Type B pancreatic cell (in vitro differentiated cells): ENCODE measurements around the gene ETV6. TPM values are rescaled to one million over a fixed set of nuclear protein-coding genes. Genes with fewer than 3 reads are reported as not detected.

Source experiments
- DNase-seq: peaks from one replicate; pipeline ENCODE4 v3.0.0; 2021; ENCODE audit warnings: mixed read lengths; ENCODE audit not compliant: unreplicated experiment; ENCODE audit errors: extremely low spot score
- H3K27ac Mint-ChIP-seq: 2 replicates; pipeline ENCODE4 v1.8.0; 2021; ENCODE audit warnings: mild to moderate bottlenecking, mixed read lengths
- H3K27me3 Mint-ChIP-seq: 2 replicates; pipeline ENCODE4 v1.8.0; 2021; ENCODE audit warnings: mixed read lengths
- H3K36me3 Mint-ChIP-seq: 2 replicates; pipeline ENCODE4 v1.8.0; 2021; ENCODE audit warnings: mixed read lengths
- H3K4me1 Mint-ChIP-seq: one replicate; pipeline ENCODE4 v1.8.0; 2021; ENCODE audit warnings: mixed read lengths; ENCODE audit not compliant: unreplicated experiment
- H3K4me3 Mint-ChIP-seq: 2 replicates; pipeline ENCODE4 v1.8.0; 2021; ENCODE audit warnings: mild to moderate bottlenecking, mixed read lengths
- H3K9me3 Mint-ChIP-seq: 2 replicates; pipeline ENCODE4 v1.8.0; 2021; ENCODE audit warnings: mixed read lengths
- total RNA-seq: library from RNA; stranded (reverse); gene quantifications from 2 replicates; pipeline ENCODE4 v1.2.1, GENCODE V29; 2021; ENCODE audit warnings: low replicate concordance
- TF ChIP-seq, protein P1 (sequence below): fragments of 200-600 bp; sonication (generic); conservative IDR thresholded peaks from 2 replicates; pipeline ENCODE4 v1.5.0; 2021; ENCODE audit warnings: antibody characterized with exemption, mild to moderate bottlenecking

Gene ETV6
- total RNA-seq, 1 donor from 2014 or later = 26.5 TPM

- DNase-seq = no peak
- Mint-ChIP-seq H3K36me3 (peaks cover 35% of the 10 kb centered on the region), H3K4me3 (no peak overlapping the region), H3K4me1 (peaks cover 10% of the 10 kb centered on the region), H3K27ac (peak overlapping the region; percentile 95), H3K9me3 (peaks cover 9% of the 10 kb centered on the region), H3K27me3 (no peaks in the 10 kb centered on the region)
- TF ChIP-seq, protein P1, sequence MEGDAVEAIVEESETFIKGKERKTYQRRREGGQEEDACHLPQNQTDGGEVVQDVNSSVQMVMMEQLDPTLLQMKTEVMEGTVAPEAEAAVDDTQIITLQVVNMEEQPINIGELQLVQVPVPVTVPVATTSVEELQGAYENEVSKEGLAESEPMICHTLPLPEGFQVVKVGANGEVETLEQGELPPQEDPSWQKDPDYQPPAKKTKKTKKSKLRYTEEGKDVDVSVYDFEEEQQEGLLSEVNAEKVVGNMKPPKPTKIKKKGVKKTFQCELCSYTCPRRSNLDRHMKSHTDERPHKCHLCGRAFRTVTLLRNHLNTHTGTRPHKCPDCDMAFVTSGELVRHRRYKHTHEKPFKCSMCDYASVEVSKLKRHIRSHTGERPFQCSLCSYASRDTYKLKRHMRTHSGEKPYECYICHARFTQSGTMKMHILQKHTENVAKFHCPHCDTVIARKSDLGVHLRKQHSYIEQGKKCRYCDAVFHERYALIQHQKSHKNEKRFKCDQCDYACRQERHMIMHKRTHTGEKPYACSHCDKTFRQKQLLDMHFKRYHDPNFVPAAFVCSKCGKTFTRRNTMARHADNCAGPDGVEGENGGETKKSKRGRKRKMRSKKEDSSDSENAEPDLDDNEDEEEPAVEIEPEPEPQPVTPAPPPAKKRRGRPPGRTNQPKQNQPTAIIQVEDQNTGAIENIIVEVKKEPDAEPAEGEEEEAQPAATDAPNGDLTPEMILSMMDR = no peak
Observed at GRCh38 chr12:11731455-11731854, 82.0 kb downstream of the ETV6 start.

DNA sequence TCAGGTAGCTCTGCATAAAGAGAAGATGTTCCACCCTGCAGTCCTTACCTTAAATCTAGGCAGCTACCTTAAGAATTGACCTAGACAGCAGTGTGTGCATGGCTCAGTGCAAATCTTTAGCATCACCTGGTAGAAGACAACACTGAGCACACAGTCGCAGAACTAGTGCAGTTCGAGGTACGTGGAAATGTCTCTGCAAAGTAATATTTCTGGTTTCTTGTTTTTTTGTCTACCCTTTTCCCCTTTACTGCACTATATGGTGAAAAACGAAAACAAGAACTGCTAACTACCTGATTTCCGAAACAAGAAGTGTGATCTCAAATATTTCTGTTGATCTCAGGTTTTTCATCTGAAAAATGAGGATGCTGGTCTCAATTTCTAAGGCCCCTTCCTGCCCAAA, 82.5 kb downstream of the ETV6 start:
- H3K27ac Mint-ChIP-seq = peak overlapping the region; percentile 95
- peaks cover 9% of the 10 kb centered on the region for H3K9me3 Mint-ChIP-seq
- TF ChIP-seq, protein P1 = no peak
- H3K27me3 Mint-ChIP-seq = no peaks in the 10 kb centered on the region
- H3K4me1 Mint-ChIP-seq = peaks cover 10% of the 10 kb centered on the region
- no peak overlapping the region for H3K4me3 Mint-ChIP-seq
- no peak for DNase-seq
- peaks cover 37% of the 10 kb centered on the region for H3K36me3 Mint-ChIP-seq

DNA sequence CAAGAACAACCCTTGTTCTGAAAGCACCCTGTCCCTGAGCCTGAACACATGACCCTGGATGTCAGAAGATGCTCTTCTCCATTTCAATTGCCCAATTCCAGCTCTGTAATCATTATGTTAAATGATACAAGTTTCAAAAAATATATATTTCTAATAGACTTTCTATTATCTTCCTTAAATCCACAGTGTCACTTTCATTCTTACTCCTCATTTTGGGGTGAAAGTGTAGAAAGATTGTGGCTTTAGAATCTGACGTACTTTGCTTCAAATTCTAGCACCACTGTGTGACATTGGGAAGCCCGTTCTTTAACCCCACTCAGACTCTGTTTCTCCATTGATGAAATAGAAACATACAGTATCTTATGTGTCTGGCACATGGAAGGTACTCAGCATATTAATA, 83.2 kb downstream of the ETV6 start:
- DNase-seq = no peak
- Mint-ChIP-seq H3K27me3 (no peaks in the 10 kb centered on the region), H3K27ac (no peak overlapping the region), H3K36me3 (peaks cover 33% of the 10 kb centered on the region), H3K4me1 (peaks cover 7% of the 10 kb centered on the region), H3K9me3 (peaks cover 9% of the 10 kb centered on the region), H3K4me3 (no peak overlapping the region)
- TF ChIP-seq, protein P1 = no peak

DNA sequence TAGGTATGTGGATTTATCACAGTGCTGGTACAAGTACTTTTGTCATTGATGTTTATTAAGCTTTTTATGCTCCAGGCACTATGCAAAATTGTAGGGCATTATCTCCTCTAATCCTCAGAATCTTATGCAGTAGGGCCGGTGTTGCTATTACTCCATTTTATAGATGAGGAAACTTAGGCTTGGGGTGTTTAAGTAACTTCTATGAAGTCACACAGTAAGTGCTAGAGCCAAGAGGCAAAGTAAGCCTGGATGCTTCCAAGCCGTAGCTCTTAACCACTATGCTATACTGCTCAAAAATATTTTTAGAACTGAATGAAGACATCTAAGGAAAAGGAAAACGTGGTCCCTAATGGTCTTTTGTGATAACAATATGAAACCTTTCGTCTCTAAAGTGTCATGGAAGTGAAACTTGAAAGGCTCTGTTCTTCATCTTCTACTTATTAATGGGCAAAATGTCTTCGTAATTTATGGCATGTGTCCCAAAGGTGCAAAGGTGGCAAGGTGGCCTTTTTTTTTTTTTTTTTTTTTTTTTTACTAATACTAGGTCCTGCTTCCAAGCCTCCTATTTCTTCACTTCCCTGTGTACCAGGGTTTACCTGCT, 85.2 kb downstream of the ETV6 start:
- Mint-ChIP-seq H3K36me3 (peaks cover 40% of the 10 kb centered on the region), H3K4me1 (peaks cover 5% of the 10 kb centered on the region), H3K27me3 (no peaks in the 10 kb centered on the region), H3K27ac (no peak overlapping the region), H3K4me3 (no peak overlapping the region), H3K9me3 (peaks cover 14% of the 10 kb centered on the region)
- TF ChIP-seq, protein P1 = no peak
- DNase-seq = no peak

DNA sequence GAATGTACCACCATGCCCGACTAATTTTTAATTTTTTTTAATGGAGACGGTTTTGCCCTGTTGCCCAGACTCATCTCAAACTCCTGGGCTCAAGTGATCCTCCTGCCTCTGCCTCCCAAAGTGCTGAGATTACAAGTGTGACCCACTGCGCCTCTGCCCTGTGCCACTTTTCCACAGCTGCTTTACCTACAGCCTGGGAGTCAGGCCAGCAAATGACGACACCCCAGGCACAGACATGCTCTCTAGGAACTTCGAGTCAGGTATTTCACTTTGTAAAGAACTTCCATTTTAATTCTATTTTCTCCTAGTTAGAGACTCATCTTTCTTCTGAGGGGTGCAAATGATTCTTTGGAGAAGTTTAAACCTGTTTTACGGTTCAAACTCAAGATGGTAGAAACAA, 89.0 kb downstream of the ETV6 start:
- Mint-ChIP-seq H3K36me3 (peaks cover 29% of the 10 kb centered on the region), H3K27ac (no peak overlapping the region), H3K4me3 (no peak overlapping the region), H3K4me1 (peaks cover 9% of the 10 kb centered on the region), H3K27me3 (no peaks in the 10 kb centered on the region), H3K9me3 (peaks cover 9% of the 10 kb centered on the region)
- TF ChIP-seq, protein P1 = no peak
- no peak for DNase-seq
